HEK293 (cell line): ENCODE measurements around the gene ETV4.
A peak's percentile ranks its signal among the peaks of the same experiment; 100 is the strongest.

Experiments
- GLIS1 ChIP-seq: fragments of 450-650 bp; formaldehyde crosslinking; IDR thresholded peaks from 2 replicates; pipeline ENCODE4 v1.5.1; 2016; ENCODE audit warnings: missing biosample characterization, missing genetic modification characterization
- HIC1 ChIP-seq: fragments of 450-650 bp; formaldehyde crosslinking; IDR thresholded peaks from 2 replicates; pipeline ENCODE4 v1.5.1; 2016; ENCODE audit warnings: missing biosample characterization, missing genetic modification characterization
- IKZF3 ChIP-seq: fragments of 450-650 bp; IDR thresholded peaks from 2 replicates; pipeline ENCODE4 v1.5.0; 2018; ENCODE audit warnings: missing biosample characterization, mild to moderate bottlenecking, missing genetic modification characterization, moderate library complexity
- KLF1 ChIP-seq: fragments of 450-650 bp; formaldehyde crosslinking; IDR thresholded peaks from 2 replicates; pipeline ENCODE4 v1.5.1; 2016; ENCODE audit warnings: missing biosample characterization, missing genetic modification characterization
- MEIS1 ChIP-seq: sonication (generic); formaldehyde crosslinking; IDR thresholded peaks from 2 replicates; pipeline ENCODE4 v1.8.1; 2022; ENCODE audit warnings: missing genetic modification reagents, mild to moderate bottlenecking, borderline replicate concordance
- TRIM28 ChIP-seq: IDR thresholded peaks from 2 replicates; pipeline ENCODE4 v1.6.1; 2011; ENCODE audit warnings: low read length, control low read depth, borderline replicate concordance
- ZBTB20 ChIP-seq: fragments of 450-650 bp; formaldehyde crosslinking; IDR thresholded peaks from 2 replicates; pipeline ENCODE4 v1.5.1; 2016; ENCODE audit warnings: missing biosample characterization, missing genetic modification characterization
- ZEB2 ChIP-seq: fragments of 450-650 bp; formaldehyde crosslinking; IDR thresholded peaks from 2 replicates; pipeline ENCODE4 v1.5.1; 2016; ENCODE audit warnings: missing biosample characterization, missing genetic modification characterization
- ZNF112 ChIP-seq: fragments of 450-650 bp; formaldehyde crosslinking; IDR thresholded peaks from 2 replicates; pipeline ENCODE4 v1.5.0; 2017; ENCODE audit warnings: missing biosample characterization, missing genetic modification characterization
- ZNF155 ChIP-seq: fragments of 450-650 bp; formaldehyde crosslinking; IDR thresholded peaks from 2 replicates; pipeline ENCODE4 v1.5.1; 2016; ENCODE audit warnings: missing biosample characterization, missing genetic modification characterization
- ZNF175 ChIP-seq: fragments of 450-650 bp; formaldehyde crosslinking; IDR thresholded peaks from 2 replicates; pipeline ENCODE4 v1.5.1; 2016; ENCODE audit warnings: missing biosample characterization, missing genetic modification characterization
- ZNF184 ChIP-seq: fragments of 450-650 bp; IDR thresholded peaks from 2 replicates; pipeline ENCODE4 v1.5.1; 2018; ENCODE audit warnings: missing biosample characterization, mild to moderate bottlenecking, missing genetic modification characterization
- ZNF19 ChIP-seq: fragments of 450-650 bp; formaldehyde crosslinking; IDR thresholded peaks from 2 replicates; pipeline ENCODE4; 2016; ENCODE audit warnings: missing biosample characterization, missing genetic modification characterization, low read depth
- ZNF221 ChIP-seq: fragments of 450-650 bp; formaldehyde crosslinking; IDR thresholded peaks from 2 replicates; pipeline ENCODE4 v1.5.1; 2017; ENCODE audit warnings: missing biosample characterization, missing genetic modification characterization, borderline replicate concordance
- ZNF23 ChIP-seq: fragments of 450-650 bp; formaldehyde crosslinking; IDR thresholded peaks from 2 replicates; pipeline ENCODE4 v1.5.1; 2016; ENCODE audit warnings: missing biosample characterization, missing genetic modification characterization, borderline replicate concordance
- ZNF324 ChIP-seq: fragments of 450-650 bp; formaldehyde crosslinking; IDR thresholded peaks from 2 replicates; pipeline ENCODE4 v1.5.1; 2016; ENCODE audit warnings: missing biosample characterization, missing genetic modification characterization
- ZNF354C ChIP-seq: fragments of 450-650 bp; formaldehyde crosslinking; IDR thresholded peaks from 2 replicates; pipeline ENCODE4 v1.5.1; 2016; ENCODE audit warnings: missing biosample characterization, missing genetic modification characterization, low read depth, borderline replicate concordance
- ZNF423 ChIP-seq: fragments of 450-650 bp; formaldehyde crosslinking; IDR thresholded peaks from 2 replicates; pipeline ENCODE4 v1.5.1; 2016; ENCODE audit warnings: missing biosample characterization, missing genetic modification characterization
- ZNF501 ChIP-seq: fragments of 450-650 bp; formaldehyde crosslinking; IDR thresholded peaks from 2 replicates; pipeline ENCODE4 v1.5.1; 2016; ENCODE audit warnings: missing biosample characterization, missing genetic modification characterization
- ZNF514 ChIP-seq: fragments of 450-650 bp; formaldehyde crosslinking; IDR thresholded peaks from 2 replicates; pipeline ENCODE4 v1.5.1; 2016; ENCODE audit warnings: missing biosample characterization, missing genetic modification characterization
- ZNF555 ChIP-seq: fragments of 450-650 bp; formaldehyde crosslinking; conservative IDR thresholded peaks from 2 replicates; pipeline ENCODE4 v1.5.1; 2017; ENCODE audit warnings: missing biosample characterization, mild to moderate bottlenecking, missing genetic modification characterization, inconsistent platforms
- ZNF558 ChIP-seq: fragments of 450-650 bp; formaldehyde crosslinking; IDR thresholded peaks from 2 replicates; pipeline ENCODE4 v1.5.1; 2016; ENCODE audit warnings: missing biosample characterization, missing genetic modification characterization
- ZNF560 ChIP-seq: fragments of 450-650 bp; formaldehyde crosslinking; IDR thresholded peaks from 2 replicates; pipeline ENCODE4 v1.5.1; 2017; ENCODE audit warnings: missing biosample characterization, missing genetic modification characterization, borderline replicate concordance
- ZNF596 ChIP-seq: fragments of 450-650 bp; IDR thresholded peaks from 2 replicates; pipeline ENCODE4 v1.5.0; 2018; ENCODE audit warnings: missing biosample characterization, mild to moderate bottlenecking, missing genetic modification characterization, moderate library complexity
- ZNF623 ChIP-seq: fragments of 450-650 bp; formaldehyde crosslinking; IDR thresholded peaks from 2 replicates; pipeline ENCODE4 v1.5.1; 2016; ENCODE audit warnings: missing biosample characterization, missing genetic modification characterization
- ZNF645 ChIP-seq: fragments of 450-650 bp; formaldehyde crosslinking; IDR thresholded peaks from 2 replicates; pipeline ENCODE4; 2016; ENCODE audit warnings: missing biosample characterization, missing genetic modification characterization
- ZNF654 ChIP-seq: fragments of 450-650 bp; formaldehyde crosslinking; IDR thresholded peaks from 2 replicates; pipeline ENCODE4 v1.5.1; 2016; ENCODE audit warnings: low read depth, missing biosample characterization, missing genetic modification characterization
- ZNF843 ChIP-seq: fragments of 450-650 bp; formaldehyde crosslinking; IDR thresholded peaks from 2 replicates; pipeline ENCODE4 v1.5.1; 2016; ENCODE audit warnings: missing biosample characterization, missing genetic modification characterization
- ZSCAN18 ChIP-seq: fragments of 450-650 bp; formaldehyde crosslinking; IDR thresholded peaks from 2 replicates; pipeline ENCODE4 v1.5.1; 2016; ENCODE audit warnings: missing biosample characterization, missing genetic modification characterization
- ZXDB ChIP-seq: fragments of 450-650 bp; formaldehyde crosslinking; IDR thresholded peaks from 2 replicates; pipeline ENCODE4 v1.5.1; 2016; ENCODE audit warnings: missing biosample characterization, missing genetic modification characterization
- TF ChIP-seq, protein P1 (sequence below): fragments of 450-650 bp; formaldehyde crosslinking; IDR thresholded peaks from 2 replicates; pipeline ENCODE4 v1.5.1; 2016; ENCODE audit warnings: missing biosample characterization, missing genetic modification characterization, low read depth
- TF ChIP-seq, protein P2 (sequence below): fragments of 450-650 bp; formaldehyde crosslinking; IDR thresholded peaks from 2 replicates; pipeline ENCODE4 v1.5.1; 2016; ENCODE audit warnings: missing biosample characterization, missing genetic modification characterization

ETV4 gene

GRCh38 chr17:43483674-43484551, 62.2 kb downstream of the ETV4 start, which contains the start of gene DHX8 (continued):
- TF ChIP-seq, protein P1, sequence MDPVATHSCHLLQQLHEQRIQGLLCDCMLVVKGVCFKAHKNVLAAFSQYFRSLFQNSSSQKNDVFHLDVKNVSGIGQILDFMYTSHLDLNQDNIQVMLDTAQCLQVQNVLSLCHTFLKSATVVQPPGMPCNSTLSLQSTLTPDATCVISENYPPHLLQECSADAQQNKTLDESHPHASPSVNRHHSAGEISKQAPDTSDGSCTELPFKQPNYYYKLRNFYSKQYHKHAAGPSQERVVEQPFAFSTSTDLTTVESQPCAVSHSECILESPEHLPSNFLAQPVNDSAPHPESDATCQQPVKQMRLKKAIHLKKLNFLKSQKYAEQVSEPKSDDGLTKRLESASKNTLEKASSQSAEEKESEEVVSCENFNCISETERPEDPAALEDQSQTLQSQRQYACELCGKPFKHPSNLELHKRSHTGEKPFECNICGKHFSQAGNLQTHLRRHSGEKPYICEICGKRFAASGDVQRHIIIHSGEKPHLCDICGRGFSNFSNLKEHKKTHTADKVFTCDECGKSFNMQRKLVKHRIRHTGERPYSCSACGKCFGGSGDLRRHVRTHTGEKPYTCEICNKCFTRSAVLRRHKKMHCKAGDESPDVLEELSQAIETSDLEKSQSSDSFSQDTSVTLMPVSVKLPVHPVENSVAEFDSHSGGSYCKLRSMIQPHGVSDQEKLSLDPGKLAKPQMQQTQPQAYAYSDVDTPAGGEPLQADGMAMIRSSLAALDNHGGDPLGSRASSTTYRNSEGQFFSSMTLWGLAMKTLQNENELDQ (tag by site-specific recombination) = no peak
- no peak for TF ChIP-seq ZNF354C (tag by site-specific recombination)
- peak; percentile 49; the same call in 1 of the 2 replicates for TF ChIP-seq KLF1 (tag by site-specific recombination)
- TF ChIP-seq MEIS1 = no peak
- TF ChIP-seq ZNF555 (tag by site-specific recombination) = no peak
- TF ChIP-seq ZBTB20 (tag by site-specific recombination) = 0 out of 2 replicates have a peak, but pooled peaks have one; percentile 34
- TF ChIP-seq ZNF23 = no peak
- TF ChIP-seq ZNF596 (tag by site-specific recombination) = no peak
- peak; percentile 96 for TF ChIP-seq ZNF221 (tag by site-specific recombination)
- no peak for TF ChIP-seq ZNF423 (tag by site-specific recombination)
- TF ChIP-seq IKZF3 = peak; percentile 57
- TF ChIP-seq, protein P2, sequence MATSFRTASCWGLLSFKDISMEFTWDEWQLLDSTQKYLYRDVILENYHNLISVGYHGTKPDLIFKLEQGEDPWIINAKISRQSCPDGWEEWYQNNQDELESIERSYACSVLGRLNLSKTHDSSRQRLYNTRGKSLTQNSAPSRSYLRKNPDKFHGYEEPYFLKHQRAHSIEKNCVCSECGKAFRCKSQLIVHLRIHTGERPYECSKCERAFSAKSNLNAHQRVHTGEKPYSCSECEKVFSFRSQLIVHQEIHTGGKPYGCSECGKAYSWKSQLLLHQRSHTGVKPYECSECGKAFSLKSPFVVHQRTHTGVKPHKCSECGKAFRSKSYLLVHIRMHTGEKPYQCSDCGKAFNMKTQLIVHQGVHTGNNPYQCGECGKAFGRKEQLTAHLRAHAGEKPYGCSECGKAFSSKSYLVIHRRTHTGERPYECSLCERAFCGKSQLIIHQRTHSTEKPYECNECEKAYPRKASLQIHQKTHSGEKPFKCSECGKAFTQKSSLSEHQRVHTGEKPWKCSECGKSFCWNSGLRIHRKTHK = no peak
- TF ChIP-seq ZNF19 (tag by site-specific recombination) = no peak
- peak; percentile 88 for TF ChIP-seq ZNF501 (tag by site-specific recombination)
- no peak for TF ChIP-seq HIC1 (tag by site-specific recombination)
- peak; percentile 95 for TF ChIP-seq ZNF324 (tag by site-specific recombination)
- TF ChIP-seq ZNF514 (tag by site-specific recombination) = no peak
- peak; percentile 80; the same call in 1 of the 2 replicates for TF ChIP-seq ZNF184 (tag by site-specific recombination)
- TF ChIP-seq ZNF558 (tag by site-specific recombination) = peak; percentile 31; the same call in 1 of the 2 replicates
- no peak for TF ChIP-seq ZNF560 (tag by site-specific recombination)
- TF ChIP-seq ZNF645 (tag by site-specific recombination) = no peak
- no peak; the same call in none of the 2 replicates for TF ChIP-seq ZXDB (tag by site-specific recombination)
- peak; percentile 70; the same call in 1 of the 2 replicates for TF ChIP-seq ZSCAN18 (tag by site-specific recombination)
- TF ChIP-seq ZNF175 (tag by site-specific recombination) = no peak
- peak; percentile 96 for TF ChIP-seq ZEB2 (tag by site-specific recombination)
- peak; percentile 100 for TF ChIP-seq ZNF654
- peak; percentile 15; the same call in 1 of the 2 replicates for TF ChIP-seq GLIS1 (tag by site-specific recombination)
- TF ChIP-seq ZNF843 (tag by site-specific recombination) = peak; percentile 72
- TF ChIP-seq ZNF155 (tag by site-specific recombination) = no peak
- no peak for TF ChIP-seq ZNF112 (tag by site-specific recombination)
- peak; percentile 27; the same call in 1 of the 2 replicates for TF ChIP-seq ZNF623
- TF ChIP-seq TRIM28 = peak; percentile 77; the same call in 1 of the 2 replicates
